Fibroblast of pulmonary artery (primary cell): ENCODE results near the gene TMEFF2.

Source experiments
- DNase-seq: peaks from one replicate; pipeline ENCODE4 v3.0.0-alpha.2; 2010; ENCODE audit warnings: low read depth
- H3K4me3 ChIP-seq: replicated peaks from 2 replicates; pipeline ENCODE4 v1.5.1; 2011; ENCODE audit warnings: low read depth, mild to moderate bottlenecking, control low read depth, low read length, moderate library complexity
- TF ChIP-seq, protein P1 (sequence below): IDR thresholded peaks from 2 replicates; pipeline ENCODE4 v1.5.1; 2011; ENCODE audit warnings: mild to moderate bottlenecking, control low read depth, low read length, inconsistent platforms; ENCODE audit errors: missing control alignments

The TMEFF2 gene

DNA sequence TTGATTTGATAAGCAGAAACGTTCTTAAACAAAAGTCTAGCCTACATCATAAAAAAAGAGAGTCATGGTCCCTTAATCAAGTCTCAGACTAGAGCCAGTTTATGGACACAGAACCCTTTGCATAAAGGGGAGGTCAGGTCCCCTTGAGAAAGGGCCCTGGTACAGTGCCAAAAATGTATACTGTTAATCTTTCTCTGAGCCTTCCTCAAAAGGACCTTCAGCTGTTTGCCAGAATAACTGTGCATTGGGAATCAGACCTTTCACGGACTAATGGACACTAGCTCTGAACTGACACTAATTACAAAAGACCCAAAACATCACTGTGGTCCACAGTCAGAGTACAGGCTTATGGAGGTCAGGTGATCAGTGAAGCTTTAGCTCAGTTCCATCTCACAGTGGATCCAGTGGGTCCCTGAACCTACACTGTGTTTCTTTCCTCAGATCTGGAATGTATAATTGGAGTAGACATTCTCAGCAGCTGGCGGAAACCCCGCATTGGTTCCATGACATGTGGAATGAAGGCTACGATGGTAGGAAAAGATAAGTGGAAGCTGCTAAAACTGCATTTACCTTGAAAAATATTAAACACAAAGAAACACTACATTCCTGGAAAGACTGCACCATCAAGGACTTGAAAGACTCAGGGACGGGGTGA, 151.4 kb downstream of the TMEFF2 start:
- TF ChIP-seq, protein P1, sequence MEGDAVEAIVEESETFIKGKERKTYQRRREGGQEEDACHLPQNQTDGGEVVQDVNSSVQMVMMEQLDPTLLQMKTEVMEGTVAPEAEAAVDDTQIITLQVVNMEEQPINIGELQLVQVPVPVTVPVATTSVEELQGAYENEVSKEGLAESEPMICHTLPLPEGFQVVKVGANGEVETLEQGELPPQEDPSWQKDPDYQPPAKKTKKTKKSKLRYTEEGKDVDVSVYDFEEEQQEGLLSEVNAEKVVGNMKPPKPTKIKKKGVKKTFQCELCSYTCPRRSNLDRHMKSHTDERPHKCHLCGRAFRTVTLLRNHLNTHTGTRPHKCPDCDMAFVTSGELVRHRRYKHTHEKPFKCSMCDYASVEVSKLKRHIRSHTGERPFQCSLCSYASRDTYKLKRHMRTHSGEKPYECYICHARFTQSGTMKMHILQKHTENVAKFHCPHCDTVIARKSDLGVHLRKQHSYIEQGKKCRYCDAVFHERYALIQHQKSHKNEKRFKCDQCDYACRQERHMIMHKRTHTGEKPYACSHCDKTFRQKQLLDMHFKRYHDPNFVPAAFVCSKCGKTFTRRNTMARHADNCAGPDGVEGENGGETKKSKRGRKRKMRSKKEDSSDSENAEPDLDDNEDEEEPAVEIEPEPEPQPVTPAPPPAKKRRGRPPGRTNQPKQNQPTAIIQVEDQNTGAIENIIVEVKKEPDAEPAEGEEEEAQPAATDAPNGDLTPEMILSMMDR = no peak
- H3K4me3 ChIP-seq = no peak overlapping the region
- no peak for DNase-seq

DNA sequence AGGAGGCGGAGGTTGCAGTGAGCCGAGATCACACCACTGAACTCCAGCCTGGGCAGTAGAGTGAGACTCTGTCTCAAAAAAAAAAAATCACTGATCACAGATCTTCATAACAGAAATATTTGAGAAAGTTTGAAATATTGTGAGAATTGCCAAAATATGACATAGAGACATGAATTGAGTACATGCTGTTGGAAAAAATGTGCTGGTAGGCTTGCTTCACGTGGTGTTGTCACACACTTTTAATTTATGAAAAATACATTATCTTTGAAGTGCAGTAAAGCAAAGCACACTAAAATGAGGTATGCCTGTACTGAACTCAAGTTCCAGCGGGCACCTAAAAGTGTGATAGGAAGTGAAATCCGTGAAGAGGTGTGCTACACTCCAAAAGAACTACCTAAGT, 152.6 kb downstream of the TMEFF2 start:
- TF ChIP-seq, protein P1 = no peak
- no peak overlapping the region for H3K4me3 ChIP-seq
- DNase-seq = no peak

DNA sequence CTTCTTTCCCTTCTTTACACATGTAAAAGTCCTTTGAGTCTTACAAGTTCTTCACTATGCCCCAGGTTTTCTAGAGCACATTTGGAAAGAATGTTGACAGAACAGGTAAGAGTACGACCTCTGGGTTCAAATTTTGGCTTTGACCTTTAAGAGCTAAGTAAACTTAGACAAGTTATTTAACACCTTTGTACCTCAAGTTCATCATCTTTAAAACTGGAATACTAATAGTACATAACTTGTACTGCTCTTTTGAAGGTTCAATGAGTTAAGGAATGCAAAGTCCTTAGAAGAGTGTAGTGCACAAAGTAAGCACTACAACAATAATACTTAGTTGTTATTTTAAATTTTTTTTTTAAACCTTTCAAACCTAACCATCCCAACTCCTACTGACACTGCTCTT, 156.6 kb downstream of the TMEFF2 start:
- DNase-seq = no peak
- no peak overlapping the region for H3K4me3 ChIP-seq
- TF ChIP-seq, protein P1 = no peak

DNA sequence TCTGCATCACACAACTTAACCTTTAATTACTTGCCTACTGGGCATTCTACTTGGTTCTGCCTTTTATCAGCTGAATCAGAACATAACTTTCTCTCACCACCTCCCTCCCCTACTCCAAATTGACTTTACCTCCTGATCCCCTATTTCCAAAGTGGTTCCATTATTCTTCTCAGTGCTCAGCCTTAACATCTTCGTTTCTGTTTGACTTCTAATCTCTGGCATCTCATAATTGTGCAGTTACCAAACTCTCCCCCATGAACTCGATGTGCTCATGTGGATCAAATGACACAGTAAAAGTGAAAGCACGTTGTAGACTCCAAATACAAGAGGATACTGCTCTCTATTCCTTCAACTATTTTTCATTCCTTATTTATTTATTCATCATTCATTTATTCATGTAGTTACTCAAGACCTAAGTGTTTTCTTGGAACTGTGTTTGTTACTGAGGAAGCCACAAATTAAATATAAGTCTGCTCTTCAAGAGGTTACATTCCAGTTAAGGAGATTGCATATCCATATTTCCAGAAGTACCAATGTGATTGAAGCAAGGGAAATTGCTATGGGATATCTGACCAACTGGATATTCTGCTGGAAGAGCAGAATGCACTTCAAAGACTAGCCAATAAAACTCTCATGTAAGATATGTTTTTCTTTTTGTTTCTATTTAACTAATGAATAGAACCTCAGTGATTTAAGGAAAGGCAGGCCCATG, 158.8 kb downstream of the TMEFF2 start:
- DNase-seq = peak; percentile 31
- no peak overlapping the region for H3K4me3 ChIP-seq
- TF ChIP-seq, protein P1 = no peak

DNA sequence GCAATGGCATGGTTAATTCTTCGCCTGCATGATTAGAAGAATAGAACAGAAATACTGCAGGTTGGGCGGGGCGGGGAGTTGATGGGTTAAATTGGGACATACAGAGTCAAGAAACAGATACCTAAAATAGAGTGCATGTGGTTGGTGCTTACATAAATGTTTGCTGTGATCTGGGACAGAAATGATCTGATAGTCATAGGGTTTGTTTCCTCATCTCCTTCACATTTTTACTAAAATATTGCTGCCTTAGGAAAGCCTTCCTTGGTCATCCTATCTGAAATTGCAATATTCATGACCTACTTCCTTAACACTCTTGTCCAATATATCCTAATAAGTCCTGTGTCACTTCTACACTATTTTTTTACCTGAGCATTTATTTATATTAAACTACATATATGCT, 163.9 kb downstream of the TMEFF2 start:
- no peak overlapping the region for H3K4me3 ChIP-seq
- DNase-seq = no peak
- TF ChIP-seq, protein P1 = no peak

DNA sequence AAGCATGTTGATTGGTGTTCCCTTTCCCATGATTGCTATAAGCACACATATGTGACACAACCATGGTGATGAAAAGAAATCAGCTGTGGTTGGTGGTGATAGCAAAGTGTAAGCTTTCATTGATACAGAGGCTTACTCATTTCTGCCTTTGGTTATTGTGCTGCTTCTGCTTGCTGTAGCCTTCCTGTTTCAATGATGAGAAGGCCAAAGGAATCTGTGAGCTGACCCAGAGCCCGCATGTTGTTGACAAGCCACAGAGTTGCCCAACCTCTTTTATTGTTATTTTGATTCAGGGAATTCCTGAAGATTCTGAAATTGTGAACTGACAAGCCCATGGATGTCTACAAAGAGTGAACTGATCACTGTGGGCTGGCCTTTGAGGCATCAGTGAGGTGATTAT, 164.4 kb downstream of the TMEFF2 start:
- H3K4me3 ChIP-seq = no peak overlapping the region
- peak; percentile 53 for DNase-seq
- TF ChIP-seq, protein P1 = no peak

DNA sequence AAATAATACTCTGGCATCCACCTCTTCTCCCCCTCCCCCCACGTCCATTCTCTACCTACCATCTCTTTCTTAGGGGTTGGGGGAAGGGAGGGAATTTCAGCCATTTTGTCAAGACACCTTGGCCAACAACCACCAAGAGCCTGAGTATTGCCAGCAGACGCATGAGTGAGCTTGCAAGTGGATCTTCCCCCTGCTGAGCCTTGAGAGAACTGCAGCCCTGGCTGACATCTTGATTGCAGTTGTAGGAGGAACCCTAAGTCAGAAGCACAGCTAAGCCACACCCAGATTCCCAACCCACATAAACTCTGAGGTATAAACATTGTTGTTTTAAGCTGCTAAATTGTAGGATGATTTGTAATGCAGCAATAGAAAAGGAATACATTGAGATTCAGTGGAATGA, 165.6 kb downstream of the TMEFF2 start:
- H3K4me3 ChIP-seq = no peak overlapping the region
- DNase-seq = peak; percentile 27
- TF ChIP-seq, protein P1 = peak; percentile 25
